K562 (cell line): ENCODE measurements around the gene GTF3C4.

Experiments used
- CTBP1 ChIP-seq: fragments of 450-650 bp; IDR thresholded peaks from 2 replicates; pipeline ENCODE4 v1.6.1; 2016; ENCODE audit warnings: borderline replicate concordance
- E2F4 ChIP-seq: sonication (generic); formaldehyde crosslinking; IDR thresholded peaks from 2 replicates; pipeline ENCODE4 v1.8.0; 2022; ENCODE audit warnings: mild to moderate bottlenecking, low read depth, missing genetic modification reagents
- FIP1L1 ChIP-seq: fragments of 200-400 bp; formaldehyde crosslinking; IDR thresholded peaks from 2 replicates; pipeline ENCODE4 v1.6.1; 2018; ENCODE audit warnings: mild to moderate bottlenecking, low read depth, low read length; ENCODE audit not compliant: poor library complexity, severe bottlenecking
- MTA2 ChIP-seq: fragments of 450-650 bp; IDR thresholded peaks from 2 replicates; pipeline ENCODE4 v1.6.1; 2016; ENCODE audit warnings: low read depth
- STAT5B ChIP-seq: fragments of 250-450 bp; sonication (Bioruptor Pico); IDR thresholded peaks from 2 replicates; pipeline ENCODE4 v1.8.0; 2021; ENCODE audit warnings: mild to moderate bottlenecking, inconsistent platforms
- TBL1XR1 ChIP-seq, 2 experiments: IDR thresholded peaks; 2 replicates each; pipeline ENCODE4 v1.6.1; 2012; ENCODE audit warnings: improper control_type of control experiment in 2 of 2, low read length in 2 of 2, mild to moderate bottlenecking in 1 of 2
- TCF3 ChIP-seq: sonication (generic); formaldehyde crosslinking; IDR thresholded peaks from 2 replicates; pipeline ENCODE4 v1.4.0; 2020; ENCODE audit warnings: mild to moderate bottlenecking, missing genetic modification reagents
- ZNF551 ChIP-seq: fragments of 250-450 bp; sonication (Bioruptor Pico); IDR thresholded peaks from 2 replicates; pipeline ENCODE4 v1.5.0; 2021; ENCODE audit warnings: mild to moderate bottlenecking, moderate library complexity
- TF ChIP-seq, protein P1 (sequence below), 3 experiments: IDR thresholded peaks in 2 of 3; conservative IDR thresholded peaks in 1 of 3; 2 replicates each; pipeline ENCODE4 v1.5.1; 2011 to 2012; ENCODE audit warnings: low read length in 3 of 3, mild to moderate bottlenecking in 3 of 3, control low read depth in 2 of 3, improper control_type of control experiment in 1 of 3, inconsistent platforms in 1 of 3, low read depth in 1 of 3, mixed read lengths in 1 of 3, moderate library complexity in 1 of 3; ENCODE audit not compliant: insufficient read depth in 2 of 3

GRCh38 chr9:132670457-132671391, at the start of gene GTF3C4:
- no peak for TF ChIP-seq ZNF551 (CRISPR knock-in tag)
- no peak for TF ChIP-seq TBL1XR1 (IDR thresholded peaks at IDR 0.05; ENCODE audit: low read length in 2 of 2)
- TF ChIP-seq, protein P1, sequence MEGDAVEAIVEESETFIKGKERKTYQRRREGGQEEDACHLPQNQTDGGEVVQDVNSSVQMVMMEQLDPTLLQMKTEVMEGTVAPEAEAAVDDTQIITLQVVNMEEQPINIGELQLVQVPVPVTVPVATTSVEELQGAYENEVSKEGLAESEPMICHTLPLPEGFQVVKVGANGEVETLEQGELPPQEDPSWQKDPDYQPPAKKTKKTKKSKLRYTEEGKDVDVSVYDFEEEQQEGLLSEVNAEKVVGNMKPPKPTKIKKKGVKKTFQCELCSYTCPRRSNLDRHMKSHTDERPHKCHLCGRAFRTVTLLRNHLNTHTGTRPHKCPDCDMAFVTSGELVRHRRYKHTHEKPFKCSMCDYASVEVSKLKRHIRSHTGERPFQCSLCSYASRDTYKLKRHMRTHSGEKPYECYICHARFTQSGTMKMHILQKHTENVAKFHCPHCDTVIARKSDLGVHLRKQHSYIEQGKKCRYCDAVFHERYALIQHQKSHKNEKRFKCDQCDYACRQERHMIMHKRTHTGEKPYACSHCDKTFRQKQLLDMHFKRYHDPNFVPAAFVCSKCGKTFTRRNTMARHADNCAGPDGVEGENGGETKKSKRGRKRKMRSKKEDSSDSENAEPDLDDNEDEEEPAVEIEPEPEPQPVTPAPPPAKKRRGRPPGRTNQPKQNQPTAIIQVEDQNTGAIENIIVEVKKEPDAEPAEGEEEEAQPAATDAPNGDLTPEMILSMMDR (IDR thresholded peaks at IDR 0.05 in 2 of 3, conservative IDR thresholded peaks at IDR 0.05 in 1 of 3; ENCODE audit: insufficient read depth in 2 of 3, low read depth in 1 of 3, low read length in 3 of 3) = no peak
- no peak for TF ChIP-seq TCF3 (CRISPR knock-in tag)
- TF ChIP-seq E2F4 (CRISPR knock-in tag) = 0 out of 2 replicates have a peak, but pooled peaks have one; percentile 57
- no peak for TF ChIP-seq STAT5B
- TF ChIP-seq MTA2 = no peak
- no peak for TF ChIP-seq CTBP1
- no peak for TF ChIP-seq FIP1L1
